Measurements from ENCODE around the gene WFIKKN2. TPM values are rescaled to one million over a fixed set of nuclear protein-coding genes. Genes with fewer than 3 reads are reported as not detected.

The WFIKKN2 gene
- total RNA-seq, 1 donor from 2014 or later, result not detected

DNA sequence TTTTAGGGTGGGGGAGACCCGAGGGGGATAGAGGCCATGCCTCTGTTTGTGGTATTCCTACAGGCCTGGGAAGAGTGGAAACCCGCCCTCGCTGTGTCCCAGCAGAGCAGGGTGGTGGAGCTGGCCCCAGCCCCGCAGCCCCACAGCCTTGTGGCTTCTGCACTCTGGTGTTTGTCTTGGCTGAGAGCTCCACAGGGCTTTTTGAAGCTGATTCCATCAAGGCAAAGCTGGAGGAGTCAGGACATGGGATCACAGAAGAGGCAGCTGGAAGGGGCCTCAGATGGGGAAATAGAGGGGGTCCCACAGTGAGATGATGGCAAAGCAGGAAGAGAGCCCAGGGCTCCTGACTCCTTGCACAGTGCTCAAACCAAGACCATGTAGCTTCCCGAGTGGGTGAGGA lies 5.0 kb upstream of the WFIKKN2 start:
- intact Hi-C loops (cut with DNase I), result no loop called here
- H3K4me1 ChIP-seq, result no peaks in the 10 kb centered on the region
- no peaks in the 10 kb centered on the region for H3K9me3 ChIP-seq
- H3K36me3 ChIP-seq, result no peaks in the 10 kb centered on the region
- H3K27me3 ChIP-seq, result no peaks in the 10 kb centered on the region
- H3K27ac ChIP-seq, result no peak overlapping the region
- no peak overlapping the region for H3K4me3 ChIP-seq
- DNase-seq (ENCODE audit: low spot score in 2 of 2), result no peak
- TF ChIP-seq, protein P1, sequence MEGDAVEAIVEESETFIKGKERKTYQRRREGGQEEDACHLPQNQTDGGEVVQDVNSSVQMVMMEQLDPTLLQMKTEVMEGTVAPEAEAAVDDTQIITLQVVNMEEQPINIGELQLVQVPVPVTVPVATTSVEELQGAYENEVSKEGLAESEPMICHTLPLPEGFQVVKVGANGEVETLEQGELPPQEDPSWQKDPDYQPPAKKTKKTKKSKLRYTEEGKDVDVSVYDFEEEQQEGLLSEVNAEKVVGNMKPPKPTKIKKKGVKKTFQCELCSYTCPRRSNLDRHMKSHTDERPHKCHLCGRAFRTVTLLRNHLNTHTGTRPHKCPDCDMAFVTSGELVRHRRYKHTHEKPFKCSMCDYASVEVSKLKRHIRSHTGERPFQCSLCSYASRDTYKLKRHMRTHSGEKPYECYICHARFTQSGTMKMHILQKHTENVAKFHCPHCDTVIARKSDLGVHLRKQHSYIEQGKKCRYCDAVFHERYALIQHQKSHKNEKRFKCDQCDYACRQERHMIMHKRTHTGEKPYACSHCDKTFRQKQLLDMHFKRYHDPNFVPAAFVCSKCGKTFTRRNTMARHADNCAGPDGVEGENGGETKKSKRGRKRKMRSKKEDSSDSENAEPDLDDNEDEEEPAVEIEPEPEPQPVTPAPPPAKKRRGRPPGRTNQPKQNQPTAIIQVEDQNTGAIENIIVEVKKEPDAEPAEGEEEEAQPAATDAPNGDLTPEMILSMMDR (IDR thresholded peaks at IDR 0.05), result no peak

DNA sequence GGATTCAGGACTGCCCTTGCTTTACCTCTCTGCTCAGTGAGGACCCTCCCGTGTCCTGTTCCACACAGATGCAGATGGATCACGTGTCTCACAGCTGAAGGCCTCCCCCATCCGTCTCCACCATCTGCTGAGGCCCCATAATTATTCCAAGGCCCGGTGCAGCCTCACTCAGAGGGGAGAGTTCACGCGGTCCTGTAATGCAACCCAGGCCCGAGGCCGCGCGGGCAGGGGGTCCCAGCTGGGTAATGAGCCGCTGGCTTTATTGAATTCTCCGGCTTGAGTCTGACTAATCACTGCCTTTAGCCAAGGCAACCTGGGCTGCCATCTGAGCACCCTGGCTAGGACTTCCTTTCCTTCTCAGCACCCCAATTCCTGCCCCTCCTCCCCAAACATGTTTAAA lies 4.4 kb upstream of the WFIKKN2 start:
- intact Hi-C loops (cut with DNase I), result no loop called here

DNA sequence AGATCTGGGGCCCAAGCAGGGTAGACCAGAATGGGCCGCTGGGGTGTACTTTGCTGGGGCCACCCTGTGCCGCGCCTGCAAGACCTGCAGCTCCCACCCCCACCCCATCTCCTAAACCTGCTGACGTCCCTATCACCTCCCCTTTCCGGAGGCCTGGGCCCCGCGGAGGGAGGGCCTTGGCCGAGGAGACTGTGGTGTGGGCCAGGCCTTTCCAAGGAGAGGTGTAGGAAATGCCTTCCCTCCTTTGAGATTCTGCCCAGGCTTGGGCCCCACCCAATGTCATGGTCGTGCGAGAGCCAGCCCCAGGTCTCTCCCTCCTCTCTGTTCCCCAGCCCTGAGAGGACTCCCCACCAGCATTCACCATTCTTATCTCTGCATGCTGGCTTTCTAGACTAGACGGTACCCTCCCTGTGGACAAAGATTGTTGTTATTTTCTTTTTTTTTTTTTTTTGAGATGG lies 3.9 kb upstream of the WFIKKN2 start:
- no peaks in the 10 kb centered on the region for H3K4me1 ChIP-seq
- no peaks in the 10 kb centered on the region for H3K36me3 ChIP-seq
- DNase-seq (ENCODE audit: low spot score in 2 of 2), result no peak
- intact Hi-C loops (cut with DNase I), result no loop called here
- TF ChIP-seq, protein P1 (IDR thresholded peaks at IDR 0.05), result no peak
- H3K9me3 ChIP-seq, result no peaks in the 10 kb centered on the region
- no peaks in the 10 kb centered on the region for H3K27me3 ChIP-seq
- H3K27ac ChIP-seq, result no peak overlapping the region
- no peak overlapping the region for H3K4me3 ChIP-seq

More for the DNA sequence above, 4.4 kb upstream of the WFIKKN2 start:
- Histone ChIP-seq H3K9me3 (no peaks in the 10 kb centered on the region), H3K36me3 (no peaks in the 10 kb centered on the region), H3K27ac (no peak overlapping the region), H3K4me3 (no peak overlapping the region), H3K4me1 (no peaks in the 10 kb centered on the region), H3K27me3 (no peaks in the 10 kb centered on the region)
- TF ChIP-seq, protein P1 (IDR thresholded peaks at IDR 0.05), result no peak
- DNase-seq (ENCODE audit: low spot score in 2 of 2), result no peak

DNA sequence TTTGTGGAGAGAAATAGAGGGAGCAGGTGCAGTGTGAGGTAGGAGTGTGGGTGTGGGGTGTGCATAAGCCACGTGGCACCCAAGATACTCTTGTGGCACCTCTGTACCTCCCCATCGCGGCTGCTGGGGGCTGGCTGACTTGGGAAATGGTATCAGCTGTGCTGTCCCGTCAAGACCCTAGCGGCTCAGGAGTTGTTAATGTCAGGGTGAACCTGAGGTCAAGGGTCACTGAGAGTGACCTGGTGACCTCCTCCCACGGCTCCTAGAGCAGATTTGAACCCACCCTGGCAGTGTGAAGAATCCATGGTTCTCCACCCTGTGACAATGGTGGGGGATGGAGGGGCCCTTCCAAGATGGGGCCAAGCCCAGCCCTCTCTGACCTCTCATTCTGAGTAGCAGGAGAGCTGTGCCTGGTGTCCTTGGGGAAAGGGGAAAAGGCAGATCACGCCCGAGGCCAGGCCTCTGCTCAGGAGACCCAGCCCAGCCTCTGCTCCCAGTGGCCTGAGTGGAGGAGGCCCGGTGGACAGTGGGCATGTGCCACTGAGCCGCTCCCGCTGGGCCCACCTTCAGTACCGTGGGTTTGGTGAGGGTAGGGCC lies 3.0 kb upstream of the WFIKKN2 start:
- Histone ChIP-seq H3K4me3 (no peak overlapping the region), H3K27ac (no peak overlapping the region), H3K9me3 (no peaks in the 10 kb centered on the region), H3K36me3 (no peaks in the 10 kb centered on the region), H3K27me3 (no peaks in the 10 kb centered on the region), H3K4me1 (no peaks in the 10 kb centered on the region)
- TF ChIP-seq, protein P1 (IDR thresholded peaks at IDR 0.05), result no peak
- intact Hi-C loops (cut with DNase I), result no loop called here
- DNase-seq (ENCODE audit: low spot score in 2 of 2), result no peak

DNA sequence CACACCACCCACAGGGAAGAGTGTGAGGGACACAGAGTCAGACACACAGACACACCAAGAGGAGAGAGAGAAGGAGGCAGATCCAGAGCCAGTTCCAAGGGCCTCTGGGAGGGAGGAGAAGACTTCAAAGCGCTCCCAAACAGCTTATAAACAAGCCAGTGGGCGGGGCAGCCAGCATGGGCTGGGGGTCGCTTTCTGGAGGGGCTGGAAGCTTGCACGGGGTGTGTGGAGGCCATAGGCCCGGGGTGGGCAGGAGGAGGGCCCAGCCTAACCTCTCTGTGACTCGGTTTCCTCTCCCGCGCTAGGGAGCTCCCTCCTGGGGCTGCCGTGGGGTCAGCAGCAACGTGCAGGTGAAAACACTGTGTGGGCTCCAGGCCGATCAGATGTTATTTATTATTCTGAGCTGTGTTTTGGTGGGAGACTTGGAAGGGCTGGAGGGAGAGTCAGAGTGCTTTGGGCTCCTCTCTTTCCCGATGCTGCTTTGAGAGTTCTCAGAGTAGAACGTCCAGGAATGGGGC lies 2.5 kb upstream of the WFIKKN2 start:
- Histone ChIP-seq H3K27ac (no peak overlapping the region), H3K36me3 (no peaks in the 10 kb centered on the region), H3K4me3 (no peak overlapping the region), H3K27me3 (no peaks in the 10 kb centered on the region), H3K4me1 (no peaks in the 10 kb centered on the region), H3K9me3 (no peaks in the 10 kb centered on the region)
- DNase-seq (ENCODE audit: low spot score in 2 of 2), result no peak
- intact Hi-C loops (cut with DNase I), result no loop called here
- TF ChIP-seq, protein P1 (IDR thresholded peaks at IDR 0.05), result no peak

Data from ascending aorta (tissue), 2 donors.